H4 (cell line): ENCODE measurements around the gene SIGLEC14. TPM values are rescaled to one million over a fixed set of nuclear protein-coding genes. Genes with fewer than 3 reads are reported as not detected.
"Not testable (repeated sequence)": the region's sequence is repeated elsewhere in the genome, so short reads cannot be mapped to it uniquely, and the experiment has no call there.

Experiments
- DNase-seq: peaks from one replicate; pipeline ENCODE4 v3.0.0-alpha.2; 2015; ENCODE audit warnings: low spot score
- total RNA-seq: library from RNA; depleted of rRNA; stranded (reverse); fragments of >200 nt; shearing (Covaris generic); gene quantifications from 2 replicates; pipeline ENCODE4 v1.2.3, GENCODE V29; 2014

The SIGLEC14 gene
- total RNA-seq, 1 experiment from 2014 or later, result not detected

DNA sequence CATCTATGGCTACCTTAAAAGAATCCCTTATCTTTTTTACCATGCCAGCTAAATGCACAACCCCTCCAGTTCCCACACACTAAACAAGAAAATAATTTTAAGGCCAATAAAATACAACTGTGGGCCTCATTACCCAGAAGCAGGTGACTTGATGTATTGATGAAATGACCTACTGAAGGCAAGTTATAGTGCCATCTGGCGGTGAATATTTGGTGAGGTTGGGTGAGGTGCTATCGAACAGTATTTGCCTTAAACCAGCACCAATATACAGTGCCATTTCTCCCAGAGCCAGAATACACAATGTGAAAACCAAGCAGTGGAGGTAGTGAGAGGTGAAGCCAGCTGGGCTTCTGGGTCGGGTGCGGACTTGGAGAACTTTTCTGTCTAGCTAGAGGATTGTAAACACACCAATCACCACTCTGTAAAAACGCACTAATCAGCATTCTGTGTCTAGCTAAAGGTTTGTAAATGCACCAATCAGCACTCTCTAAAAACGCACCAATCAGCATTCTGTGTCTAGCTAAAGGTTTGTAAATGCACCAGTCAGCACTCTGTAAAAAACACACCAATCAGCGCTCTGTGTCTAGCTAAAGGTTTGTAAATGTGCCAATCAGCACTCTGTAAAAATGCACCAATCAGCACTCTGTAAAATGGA is 29.4 kb upstream of the SIGLEC14 start:
- not testable (repeated sequence) for DNase-seq

GRCh38 chr19:51668216-51668615 is 21.6 kb upstream of the SIGLEC14 start:
- no peak for DNase-seq

DNA sequence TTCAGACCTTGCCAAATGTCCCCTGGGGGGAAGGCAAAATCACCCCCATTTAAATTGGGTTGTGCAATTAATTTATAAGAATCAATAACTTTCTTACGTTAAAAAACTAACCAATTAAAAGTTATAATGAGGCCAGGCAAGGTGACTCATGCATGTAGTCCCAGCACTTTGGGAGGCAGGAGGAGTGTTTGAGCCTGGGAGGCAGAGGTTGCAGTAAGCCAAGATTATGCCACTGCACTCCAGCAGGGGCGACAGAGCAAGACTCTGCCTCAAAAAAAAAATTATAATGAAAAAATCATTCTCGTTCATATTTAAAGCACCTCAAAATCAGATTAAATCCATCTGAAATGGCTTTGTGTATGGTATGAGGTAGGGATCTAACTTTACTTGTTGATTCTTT is 18.4 kb upstream of the SIGLEC14 start:
- DNase-seq, result no peak

- DNase-seq, result no peak
These were observed 17.5 kb upstream of the SIGLEC14 start for GRCh38 chr19:51664131-51664530.

DNA sequence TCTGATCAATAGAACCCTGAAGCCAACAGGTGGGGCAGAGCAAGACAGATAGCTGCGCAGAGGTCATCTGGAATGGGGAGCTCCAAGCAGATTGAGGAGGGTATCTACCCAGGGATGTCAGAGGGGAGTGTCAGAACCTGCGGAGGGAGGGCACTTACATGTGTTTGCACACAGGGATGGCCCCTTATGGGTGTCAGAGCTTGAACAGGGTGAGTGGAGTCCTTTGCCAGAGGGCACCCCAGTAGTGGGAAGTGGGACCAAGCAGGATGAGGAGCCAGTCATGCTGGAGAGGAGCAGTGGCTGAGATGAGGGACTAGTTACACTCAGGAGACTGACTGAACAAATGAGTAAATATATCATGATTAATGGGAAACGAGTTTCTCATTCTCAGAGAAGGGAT is 17.0 kb upstream of the SIGLEC14 start:
- no peak for DNase-seq

DNA sequence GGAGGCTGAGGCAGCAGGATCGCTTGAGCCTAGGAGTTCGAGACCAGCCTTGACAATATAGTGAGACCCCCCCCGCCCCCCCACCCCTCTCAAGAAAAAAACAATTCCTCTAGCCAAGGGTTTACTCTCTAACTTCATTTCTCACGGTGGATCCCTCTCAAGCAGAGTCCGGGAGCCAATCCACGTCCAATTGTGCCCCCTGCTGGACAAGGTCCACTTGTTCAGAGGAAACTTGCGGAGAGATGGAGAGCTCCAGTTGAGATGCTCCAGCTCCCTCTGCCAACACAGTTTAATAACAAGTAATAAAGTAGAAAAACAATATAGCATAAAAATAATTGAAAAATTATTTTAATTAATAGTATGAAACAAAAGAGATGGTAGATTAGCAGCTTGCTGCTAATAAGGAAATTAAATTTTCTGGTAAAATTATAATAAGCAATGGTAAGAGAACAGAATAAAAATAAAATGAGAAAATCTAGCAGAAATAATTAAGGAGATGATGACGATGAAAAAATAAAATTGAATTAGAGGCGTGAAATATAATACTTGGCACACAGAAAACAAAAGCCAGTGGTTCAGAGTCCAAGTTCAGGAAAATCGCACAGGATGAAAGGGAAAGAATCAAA is 14.5 kb upstream of the SIGLEC14 start:
- DNase-seq, result peak; percentile 80

GRCh38 chr19:51654783-51655182 is 8.2 kb upstream of the SIGLEC14 start:
- no peak for DNase-seq

DNA sequence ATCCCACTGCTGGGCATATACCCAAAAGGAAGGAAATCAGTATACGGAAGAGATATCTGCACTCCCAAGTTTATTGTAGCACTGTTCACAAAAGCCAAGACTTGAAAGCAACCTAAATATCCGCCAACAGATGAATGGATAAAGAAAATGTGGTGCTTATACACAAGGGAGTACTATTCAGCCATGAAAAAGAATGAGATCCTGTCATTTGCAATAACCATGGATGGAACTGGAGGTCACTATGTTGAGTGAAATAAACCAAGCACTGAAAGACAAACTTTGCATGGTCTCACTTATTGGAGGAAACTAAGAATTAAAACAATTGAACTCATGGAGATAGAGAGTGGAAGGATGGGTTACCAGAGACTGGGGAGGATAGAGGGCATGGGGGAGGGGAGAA is 6.5 kb upstream of the SIGLEC14 start:
- DNase-seq, result no peak

GRCh38 chr19:51652266-51652665 is 5.6 kb upstream of the SIGLEC14 start:
- DNase-seq, result no peak

GRCh38 chr19:51651216-51651846 is 4.7 kb upstream of the SIGLEC14 start:
- no peak for DNase-seq

DNA sequence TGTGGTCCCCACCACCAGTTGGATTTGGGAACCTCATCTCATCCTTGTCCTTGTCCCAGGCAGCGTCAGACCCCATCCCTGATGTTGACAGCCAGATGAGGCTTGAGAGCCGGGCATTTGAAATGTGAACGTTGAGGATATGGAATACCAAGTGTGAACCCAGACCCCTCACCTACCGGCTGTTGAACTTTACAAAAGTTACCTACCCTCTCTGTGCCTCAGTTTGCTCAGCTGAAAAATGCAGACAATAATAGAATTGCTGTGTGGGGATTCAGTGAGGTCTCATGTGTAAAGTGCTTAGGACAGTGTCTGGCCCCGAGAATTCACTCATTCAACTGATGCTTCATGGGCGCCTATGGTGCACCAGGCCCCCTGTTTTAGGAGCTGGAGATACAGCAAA is 693 bp upstream of the SIGLEC14 start:
- no peak for DNase-seq

DNA sequence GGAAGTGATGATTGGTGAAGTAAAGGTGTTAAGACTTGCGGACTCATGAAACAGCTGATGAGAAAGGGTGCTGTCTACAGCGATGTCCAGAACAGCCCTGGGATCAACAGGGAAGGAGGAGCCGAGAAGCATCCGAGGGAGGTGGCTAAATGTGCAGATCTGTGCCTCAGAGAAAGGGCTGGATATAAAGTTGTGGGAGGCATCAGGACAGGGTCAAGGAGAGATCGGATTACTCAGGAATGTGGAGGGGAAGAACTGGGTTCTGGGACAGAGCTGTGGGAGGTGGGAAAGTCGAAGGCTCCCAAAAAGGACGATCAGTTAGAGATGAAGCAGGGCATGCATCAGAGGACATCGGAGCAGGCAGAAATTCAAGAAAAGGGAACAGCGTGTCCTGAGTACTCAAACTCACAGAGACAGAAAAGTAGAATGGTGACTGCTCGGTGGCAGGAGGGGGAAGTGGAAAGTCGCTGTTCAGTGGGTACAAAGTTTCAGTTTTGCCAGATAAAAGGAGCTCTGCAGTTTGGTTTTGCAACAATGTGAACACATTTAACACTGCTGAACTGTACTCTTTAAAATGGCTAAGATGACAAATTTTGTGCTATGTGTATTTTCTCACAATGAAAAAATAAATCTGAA is 1.9 kb downstream of the SIGLEC14 start:
- no peak for DNase-seq

- DNase-seq, result no peak
These were observed 5.0 kb downstream of the SIGLEC14 start for GRCh38 chr19:51641648-51642047.

- DNase-seq, result no peak
These were observed 6.2 kb downstream of the SIGLEC14 start for GRCh38 chr19:51640386-51640785.

DNA sequence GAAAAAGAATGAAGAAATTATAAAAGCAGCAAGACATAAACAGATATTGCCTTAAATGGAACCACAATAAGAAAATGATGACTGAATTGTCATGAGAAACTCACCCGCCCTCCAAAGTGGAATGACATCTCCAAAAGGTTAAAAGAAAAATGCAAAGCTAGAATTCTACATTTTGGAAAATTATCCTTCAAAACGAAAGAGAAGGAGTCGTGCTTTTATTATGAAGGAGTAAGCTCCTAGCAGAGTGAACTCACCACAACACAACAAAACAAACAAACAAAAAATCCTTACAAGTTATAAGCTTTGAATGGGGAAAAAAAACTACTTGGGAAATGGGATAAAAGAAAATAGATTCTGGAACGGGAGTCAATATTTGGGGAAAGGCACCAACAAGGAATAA is 6.7 kb downstream of the SIGLEC14 start:
- DNase-seq, result no peak

DNA sequence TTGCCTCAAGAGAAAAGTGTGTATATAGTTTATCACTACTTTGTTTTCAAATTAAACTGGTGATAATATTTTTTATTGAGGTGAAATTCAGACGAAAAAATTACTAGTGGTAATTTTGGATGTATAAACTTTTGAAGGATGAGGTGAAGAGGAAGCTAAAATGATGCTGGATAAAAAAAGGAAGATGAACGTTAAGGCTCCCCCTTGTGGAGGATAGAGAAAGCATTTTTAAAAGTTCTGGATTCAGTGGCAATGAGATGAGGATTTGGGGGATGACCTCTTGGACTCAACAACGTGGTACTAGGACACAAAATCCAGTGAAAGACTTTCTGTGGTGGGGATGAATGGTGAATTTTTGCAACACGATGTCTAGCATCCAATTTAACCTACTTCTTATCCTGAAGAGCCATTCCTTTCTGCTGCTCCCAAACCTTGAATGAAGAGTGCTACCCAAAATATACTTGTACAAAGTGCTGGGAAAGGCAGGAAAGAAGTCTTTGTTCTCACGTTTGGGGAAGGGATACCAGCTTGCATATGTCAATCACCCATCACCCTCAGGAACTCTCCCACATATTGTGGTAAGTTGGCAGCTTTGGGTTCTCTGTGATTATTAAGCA is 9.2 kb downstream of the SIGLEC14 start:
- DNase-seq, result no peak

DNA sequence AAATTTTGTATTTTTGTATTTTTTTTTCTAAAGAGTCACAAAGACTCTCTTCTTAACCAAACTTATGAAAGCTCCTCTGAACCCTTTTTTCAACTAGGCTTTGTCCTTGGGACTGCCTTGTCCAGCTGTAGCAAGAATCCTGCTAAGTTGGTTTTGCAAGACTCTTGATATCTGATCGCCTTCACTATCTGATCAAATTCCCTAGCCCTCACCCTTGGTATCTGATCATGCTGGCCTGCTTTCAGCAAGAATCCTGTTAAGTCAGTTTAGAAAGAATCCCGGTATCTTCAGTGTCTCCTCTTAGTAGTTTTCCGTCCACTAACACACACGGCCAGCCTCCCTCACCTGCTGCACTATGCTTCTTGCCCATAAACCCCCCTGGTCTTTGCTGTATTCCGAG is 14.5 kb downstream of the SIGLEC14 start:
- no peak for DNase-seq

GRCh38 chr19:51630315-51630714 is 16.3 kb downstream of the SIGLEC14 start, which contains the start of gene SIGLEC5:
Gene SIGLEC5, minus strand, starts transcription at chr19:51630401. Its CDS starts 66 bp downstream, at chr19:51630335.
- DNase-seq, result not testable (repeated sequence)

- DNase-seq, result no peak
These were observed 18.3 kb downstream of the SIGLEC14 start for GRCh38 chr19:51628153-51628939.

GRCh38 chr19:51627491-51628138 is 19.0 kb downstream of the SIGLEC14 start:
- no peak for DNase-seq

DNA sequence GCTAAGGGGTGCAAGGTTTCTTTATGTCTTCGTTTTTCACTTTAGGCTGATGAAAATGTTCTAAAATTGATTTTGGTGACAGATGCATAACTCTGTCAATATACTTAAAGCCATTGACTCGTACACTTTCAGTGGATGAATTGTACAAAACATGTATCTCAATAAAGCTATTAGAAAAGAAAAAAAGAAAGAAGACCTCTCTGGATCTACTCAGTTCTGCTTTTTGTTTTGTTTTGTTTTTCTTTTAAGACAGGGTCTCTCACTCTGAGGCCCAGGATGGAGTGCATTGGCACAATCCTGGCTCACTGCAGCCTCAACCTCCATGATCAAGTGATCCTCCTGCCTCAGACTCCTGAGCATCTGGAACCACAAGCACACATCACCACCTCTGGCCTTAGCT is 19.9 kb downstream of the SIGLEC14 start:
- no peak for DNase-seq
